Adrenal gland (tissue), 12 donors: ENCODE data around the gene SYNPR. TPM values are rescaled to one million over a fixed set of nuclear protein-coding genes. Genes with fewer than 3 reads are reported as not detected.

Experiments
- DNase-seq, 7 donors: peaks; one replicate each; pipeline ENCODE4 v3.0.0-alpha.2; 2019 to 2020
- H3K27ac ChIP-seq, 5 donors: fragments of 200-600 bp; sonication (generic) in 4 of 5; 1 replicate in 3 of 5; 2 replicates in 2 of 5; pipeline versions ENCODE4 v1.5.1 to v1.8.0; 2016 to 2020; ENCODE audit warnings: mild to moderate bottlenecking in 1 of 5
- H3K27me3 ChIP-seq: fragments of 200-600 bp; 2 replicates; pipeline ENCODE4 v1.8.0; 2021
- H3K36me3 ChIP-seq, 2 donors: fragments of 200-600 bp; replicated peaks in 1 of 2; 1 replicate in 1 of 2; 2 replicates in 1 of 2; pipeline versions ENCODE4 v1.5.1 to v1.8.0; 2018 to 2022
- H3K4me1 ChIP-seq, 2 donors: fragments of 200-600 bp; replicated peaks in 1 of 2; 1 replicate in 1 of 2; 2 replicates in 1 of 2; pipeline versions ENCODE4 v1.5.1 to v1.8.0; 2018 to 2021
- H3K4me3 ChIP-seq, 4 donors: fragments of 200-600 bp; sonication (generic) in 3 of 4; one replicate each; pipeline ENCODE4 v1.5.1; 2016 to 2018
- H3K9me3 ChIP-seq, 3 donors: fragments of 200-600 bp; sonication (generic) in 1 of 3; replicated peaks in 1 of 3; 1 replicate in 2 of 3; 2 replicates in 1 of 3; pipeline versions ENCODE4 v1.5.1 to v1.8.0; 2016 to 2021
- CTCF ChIP-seq, 6 experiments: fragments of 450-650 bp in 4 of 6; fragments of 200-600 bp in 2 of 6; sonication (generic) in 1 of 6; IDR thresholded peaks; 1 replicate in 5 of 6; 2 replicates in 1 of 6; pipeline versions ENCODE4 v1.5.1 to v1.8.0; 2016 to 2021; ENCODE audit warnings: antibody characterized with exemption in 6 of 6, mild to moderate bottlenecking in 2 of 6, moderate library complexity in 1 of 6
- POLR2A ChIP-seq, 2 donors: fragments of 450-650 bp; IDR thresholded peaks; one replicate each; pipeline ENCODE4 v1.6.1; 2017; ENCODE audit warnings: antibody characterized with exemption in 2 of 2, mild to moderate bottlenecking in 2 of 2, moderate library complexity in 1 of 2
- WGBS, 4 donors: extraction: QIAGEN DNeasy Blood & Tissue Kit in 2 of 4; methylation state at CpG; one replicate each; pipeline versions ENCODE4 v1.1.5 to v1.1.7; 2013 to 2017; 5-methylcytosine and 5-hydroxymethylcytosine counted together
- intact Hi-C, 2 donors: fragments of 100-400 bp; cut with DNase I; formaldehyde crosslinking; loops; one replicate each; pipeline versions ENCODE4 v1.14.1 to v1.15.0; 2022 to 2023
- polyA plus RNA-seq, 3 donors: library from polyadenylated mRNA; stranded (reverse); fragments of 200-250 nt in 2 of 3; fragments of 350-450 nt in 1 of 3; fragmentation: Illumina TruSeq in 1 of 3; extraction: RNeasy Lipid Tissue Mini Kit (QIAGEN cat#74804) in 1 of 3; gene quantifications; one replicate each; pipeline ENCODE4 v1.2.3, GENCODE V29; 2013 to 2014
- total RNA-seq, 9 donors: library from RNA; depleted of rRNA in 4 of 9; stranded (reverse); fragments of >200 nt in 4 of 9; fragments of 120-200 nt in 1 of 9; fragmentation: NEBNext Ultra II Directional in 1 of 9; extraction: Animal tissue kit (Norgen Biotek cat#: 25700) in 1 of 9; gene quantifications; one replicate each; pipeline versions ENCODE4 v1.1.0 to v1.2.4, GENCODE V29; 2013 to 2023
- donor health status: healthy with polysubstance abuse.
- donor health status: Bipolar disorder and iron deficiency.
- donor health status: DM: yes; HTN: yes; CAD: no.
- donor health status: DM: no; HTN: no; CAD: no.
- donor health status: DM: no; HTN: no; CAD: no.
- donor health status: DM: yes; HTN: yes; CAD: no.

SYNPR gene
- total and polyA plus RNA-seq, 12 donors: 0.03 to 1.4 (median 0.25) TPM; not detected in 7

GRCh38 chr3:63365671-63366070 is 87.6 kb downstream of the SYNPR start:
- H3K36me3 ChIP-seq: no peaks in the 10 kb centered on the region
- TF ChIP-seq POLR2A (IDR thresholded peaks at IDR 0.05): no peak
- 73 to 83% (median 79%) methylated on average over 5 of the region's 5 CpGs for WGBS, 4 donors
- H3K27me3 ChIP-seq: no peaks in the 10 kb centered on the region
- no peak for DNase-seq
- no peaks in the 10 kb centered on the region for H3K4me1 ChIP-seq
- no peaks in the 10 kb centered on the region for H3K9me3 ChIP-seq
- intact Hi-C loops: no loop called here
- no peak overlapping the region for H3K4me3 ChIP-seq
- no peak overlapping the region for H3K27ac ChIP-seq

GRCh38 chr3:63370094-63370493 is 92.0 kb downstream of the SYNPR start:
- no peak for DNase-seq
- intact Hi-C loops: no loop called here
- Histone ChIP-seq H3K27me3 (no peaks in the 10 kb centered on the region), H3K36me3 (no peaks in the 10 kb centered on the region), H3K4me3 (no peak overlapping the region), H3K27ac (no peak overlapping the region), H3K4me1 (no peaks in the 10 kb centered on the region), H3K9me3 (no peaks in the 10 kb centered on the region)
- 70 to 72% (median 71%) methylated on average over 1 of the region's 1 CpG for WGBS, 4 donors
- TF ChIP-seq CTCF (IDR thresholded peaks at IDR 0.05) (no peak), POLR2A (IDR thresholded peaks at IDR 0.05) (no peak)

GRCh38 chr3:63383040-63383439 is 104.9 kb downstream of the SYNPR start:
- DNase-seq: no peak
- Histone ChIP-seq H3K27ac (no peak overlapping the region), H3K36me3 (no peaks in the 10 kb centered on the region), H3K9me3 (no peaks in the 10 kb centered on the region), H3K4me1 (no peaks in the 10 kb centered on the region), H3K27me3 (no peaks in the 10 kb centered on the region), H3K4me3 (no peak overlapping the region)
- 54 to 56% (median 54%) methylated on average over 2 of the region's 2 CpGs for WGBS, 4 donors
- TF ChIP-seq CTCF (IDR thresholded peaks at IDR 0.05) (no peak), POLR2A (IDR thresholded peaks at IDR 0.05) (no peak)
- intact Hi-C loops: no loop called here

GRCh38 chr3:63384382-63384781 is 106.3 kb downstream of the SYNPR start:
- TF ChIP-seq CTCF (IDR thresholded peaks at IDR 0.05): no peak
- no peak for TF ChIP-seq POLR2A (IDR thresholded peaks at IDR 0.05)
- intact Hi-C loops: no loop called here
- Histone ChIP-seq H3K4me3 (no peak overlapping the region), H3K27me3 (no peaks in the 10 kb centered on the region), H3K27ac (no peak overlapping the region), H3K4me1 (no peaks in the 10 kb centered on the region), H3K9me3 (no peaks in the 10 kb centered on the region), H3K36me3 (no peaks in the 10 kb centered on the region)
- WGBS, 4 donors: 60 to 69% (median 62%) methylated on average over 3 of the region's 3 CpGs
- DNase-seq: no peak

- no peak overlapping the region for H3K27ac ChIP-seq
- H3K4me1 ChIP-seq: no peaks in the 10 kb centered on the region
- 41 to 66% (median 47%) methylated on average over 3 of the region's 3 CpGs for WGBS, 4 donors
- H3K27me3 ChIP-seq: no peaks in the 10 kb centered on the region
- H3K9me3 ChIP-seq: no peaks in the 10 kb centered on the region
- H3K36me3 ChIP-seq: no peaks in the 10 kb centered on the region
- H3K4me3 ChIP-seq: no peak overlapping the region
- intact Hi-C loops: no loop called here
- DNase-seq: no peak
- no peak for TF ChIP-seq POLR2A (IDR thresholded peaks at IDR 0.05)
- no peak for TF ChIP-seq CTCF (IDR thresholded peaks at IDR 0.05)
These were observed 107.5 kb downstream of the SYNPR start for GRCh38 chr3:63385629-63386028.
